Panc1 (cell line): ENCODE measurements around the gene MYCBP2. TPM values are rescaled to one million over a fixed set of nuclear protein-coding genes. Genes with fewer than 3 reads are reported as not detected.

ENCODE experiments used
- ATAC-seq: fragments of 200-7000 bp; cut with Tn5 transposase; 2 replicates; pipeline ENCODE4 v1.9.1; 2020; ENCODE audit warnings: mild to moderate bottlenecking, moderate library complexity
- BruUV-seq: library from RNA; stranded (reverse); fragments of 400-500 nt; replicated peaks from 2 replicates; lab custom pipeline; 2021; lab: Mats Ljungman, UMichigan
- CTCF ChIA-PET: fragments of 300-600 bp; sonication (Branson Sonifier 250); formaldehyde crosslinking; loops from one replicate; lab custom pipeline; 2022; ENCODE audit warnings: antibody characterized with exemption; lab: Charles Lee
- POLR2A ChIA-PET: fragments of 300-600 bp; sonication (Branson Sonifier 250); formaldehyde crosslinking; loops from one replicate; lab custom pipeline; 2022; ENCODE audit warnings: antibody characterized with exemption; lab: Charles Lee
- DNase-seq: peaks from one replicate; pipeline ENCODE4 v3.0.0-alpha.2; 2010; ENCODE audit warnings: low read depth, low spot score
- H3K27ac ChIP-seq: 2 replicates; pipeline ENCODE4 v1.5.1; 2011; ENCODE audit warnings: mild to moderate bottlenecking, low read length, inconsistent platforms
- H3K27me3 ChIP-seq: fragments of 200-500 bp; sonication (Bioruptor generic); 2 replicates; pipeline ENCODE4 v1.6.0; 2014; ENCODE audit warnings: low read length, inconsistent platforms; ENCODE audit not compliant: control insufficient read depth, insufficient read depth
- H3K36me3 ChIP-seq: fragments of 200-500 bp; sonication (Bioruptor generic); 2 replicates; pipeline ENCODE4 v1.5.1; 2014; ENCODE audit warnings: inconsistent platforms, mild to moderate bottlenecking, low read length, moderate library complexity; ENCODE audit not compliant: control insufficient read depth, insufficient read depth
- H3K4me1 ChIP-seq: 2 replicates; pipeline ENCODE4 v1.5.1; 2011; ENCODE audit warnings: inconsistent platforms, mild to moderate bottlenecking, low read length, moderate library complexity; ENCODE audit not compliant: control insufficient read depth, insufficient read depth
- H3K4me3 ChIP-seq, 2 experiments: 2 replicates each; pipeline ENCODE4 v1.5.1; 2011 to 2012; ENCODE audit warnings: low read depth in 2 of 2, low read length in 2 of 2, mild to moderate bottlenecking in 2 of 2, inconsistent platforms in 1 of 2, moderate library complexity in 1 of 2
- H3K9me3 ChIP-seq: fragments of 200-500 bp; sonication (Bioruptor generic); 2 replicates; pipeline ENCODE4 v1.5.1; 2014; ENCODE audit warnings: low read depth, mild to moderate bottlenecking, inconsistent platforms, low read length, moderate library complexity; ENCODE audit not compliant: control insufficient read depth, insufficient read depth
- POLR2AphosphoS5 ChIP-seq: IDR thresholded peaks from 2 replicates; pipeline ENCODE4 v1.6.1; 2012; ENCODE audit warnings: mild to moderate bottlenecking, low read depth, low read length, moderate library complexity
- SIN3A ChIP-seq: IDR thresholded peaks from 2 replicates; pipeline ENCODE4 v1.6.1; 2012; ENCODE audit warnings: low read depth, mild to moderate bottlenecking, low read length, moderate library complexity, borderline replicate concordance; ENCODE audit not compliant: insufficient read depth
- TCF7L2 ChIP-seq: IDR thresholded peaks from 2 replicates; pipeline ENCODE4 v1.6.1; 2011; ENCODE audit warnings: mild to moderate bottlenecking, low read depth, low read length, inconsistent platforms
- in situ Hi-C: cut with HindIII; loops from 2 replicates; pipeline ENCODE4 v1.10.0; 2016; ENCODE audit warnings: low sequenced_read_pairs, low pct_unique_long_range_greater_than_20kb
- intact Hi-C: fragments of 100-400 bp; cut with micrococcal nuclease; formaldehyde crosslinking; loops from one replicate; pipeline ENCODE4 v1.10.0; 2022; ENCODE audit not compliant: unreplicated experiment
- total RNA-seq: library from RNA; stranded (reverse); gene quantifications from one replicate; pipeline ENCODE4 v1.2.1, GENCODE V29; 2021; ENCODE audit not compliant: unreplicated experiment
- TF ChIP-seq, protein P1 (sequence below), 2 experiments: IDR thresholded peaks; 2 replicates each; pipeline ENCODE4 v1.6.1; 2011 to 2012; ENCODE audit warnings: low read depth in 2 of 2, control low read depth in 1 of 2, low read length in 1 of 2, mild to moderate bottlenecking in 1 of 2, moderate library complexity in 1 of 2; ENCODE audit not compliant: insufficient read depth in 1 of 2
- TF ChIP-seq, protein P2 (sequence below): fragments of 450-650 bp; IDR thresholded peaks from 2 replicates; pipeline ENCODE4 v1.5.1; 2017; ENCODE audit warnings: mild to moderate bottlenecking

MYCBP2 gene
- total RNA-seq, 1 experiment from 2014 or later, result 41.4 TPM

DNA sequence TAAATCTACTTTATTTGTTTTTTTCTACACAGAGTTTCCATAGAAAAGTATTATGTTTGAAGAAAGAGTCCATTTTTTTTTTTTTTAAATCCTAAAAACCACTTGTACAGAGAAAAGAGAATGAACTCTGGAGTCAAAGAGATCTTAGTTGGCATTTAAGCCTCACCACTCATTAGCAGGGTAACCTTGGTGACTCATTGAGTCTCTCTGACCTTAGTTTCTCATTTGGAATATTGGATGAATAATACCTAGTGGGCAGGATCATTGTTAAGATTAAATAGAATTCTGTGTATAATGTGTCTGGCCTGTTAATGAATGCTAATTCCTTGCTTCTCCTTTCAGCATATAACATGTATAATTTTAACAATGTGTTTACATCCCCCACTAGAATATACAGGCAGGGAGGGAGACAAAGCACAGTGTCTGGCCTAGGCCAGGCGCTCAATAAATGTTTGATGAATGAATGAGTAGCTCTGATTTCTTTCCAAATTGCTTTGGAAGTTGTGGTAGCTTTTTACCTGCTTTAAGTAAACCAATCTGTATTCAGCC, 48.7 kb upstream of the MYCBP2 start:
- no peak for ATAC-seq
- Histone ChIP-seq H3K4me3 (no peak overlapping the region), H3K27ac (no peak overlapping the region), H3K27me3 (no peaks in the 10 kb centered on the region), H3K36me3 (no peaks in the 10 kb centered on the region), H3K4me1 (no peaks in the 10 kb centered on the region), H3K9me3 (no peaks in the 10 kb centered on the region)
- ChIA-PET CTCF (no interaction called here), POLR2A (no interaction called here)
- TF ChIP-seq, protein P1, sequence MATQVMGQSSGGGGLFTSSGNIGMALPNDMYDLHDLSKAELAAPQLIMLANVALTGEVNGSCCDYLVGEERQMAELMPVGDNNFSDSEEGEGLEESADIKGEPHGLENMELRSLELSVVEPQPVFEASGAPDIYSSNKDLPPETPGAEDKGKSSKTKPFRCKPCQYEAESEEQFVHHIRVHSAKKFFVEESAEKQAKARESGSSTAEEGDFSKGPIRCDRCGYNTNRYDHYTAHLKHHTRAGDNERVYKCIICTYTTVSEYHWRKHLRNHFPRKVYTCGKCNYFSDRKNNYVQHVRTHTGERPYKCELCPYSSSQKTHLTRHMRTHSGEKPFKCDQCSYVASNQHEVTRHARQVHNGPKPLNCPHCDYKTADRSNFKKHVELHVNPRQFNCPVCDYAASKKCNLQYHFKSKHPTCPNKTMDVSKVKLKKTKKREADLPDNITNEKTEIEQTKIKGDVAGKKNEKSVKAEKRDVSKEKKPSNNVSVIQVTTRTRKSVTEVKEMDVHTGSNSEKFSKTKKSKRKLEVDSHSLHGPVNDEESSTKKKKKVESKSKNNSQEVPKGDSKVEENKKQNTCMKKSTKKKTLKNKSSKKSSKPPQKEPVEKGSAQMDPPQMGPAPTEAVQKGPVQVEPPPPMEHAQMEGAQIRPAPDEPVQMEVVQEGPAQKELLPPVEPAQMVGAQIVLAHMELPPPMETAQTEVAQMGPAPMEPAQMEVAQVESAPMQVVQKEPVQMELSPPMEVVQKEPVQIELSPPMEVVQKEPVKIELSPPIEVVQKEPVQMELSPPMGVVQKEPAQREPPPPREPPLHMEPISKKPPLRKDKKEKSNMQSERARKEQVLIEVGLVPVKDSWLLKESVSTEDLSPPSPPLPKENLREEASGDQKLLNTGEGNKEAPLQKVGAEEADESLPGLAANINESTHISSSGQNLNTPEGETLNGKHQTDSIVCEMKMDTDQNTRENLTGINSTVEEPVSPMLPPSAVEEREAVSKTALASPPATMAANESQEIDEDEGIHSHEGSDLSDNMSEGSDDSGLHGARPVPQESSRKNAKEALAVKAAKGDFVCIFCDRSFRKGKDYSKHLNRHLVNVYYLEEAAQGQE (IDR thresholded peaks at IDR 0.05; ENCODE audit: insufficient read depth in 1 of 2, low read depth in 2 of 2, low read length in 1 of 2), result no peak
- no peak for TF ChIP-seq SIN3A
- no peak for TF ChIP-seq POLR2AphosphoS5
- TF ChIP-seq TCF7L2, result no peak
- no peak for DNase-seq
- BruUV-seq, result no TSS peak
- in situ Hi-C loops (no loop called here), intact Hi-C loops (no loop called here)

DNA sequence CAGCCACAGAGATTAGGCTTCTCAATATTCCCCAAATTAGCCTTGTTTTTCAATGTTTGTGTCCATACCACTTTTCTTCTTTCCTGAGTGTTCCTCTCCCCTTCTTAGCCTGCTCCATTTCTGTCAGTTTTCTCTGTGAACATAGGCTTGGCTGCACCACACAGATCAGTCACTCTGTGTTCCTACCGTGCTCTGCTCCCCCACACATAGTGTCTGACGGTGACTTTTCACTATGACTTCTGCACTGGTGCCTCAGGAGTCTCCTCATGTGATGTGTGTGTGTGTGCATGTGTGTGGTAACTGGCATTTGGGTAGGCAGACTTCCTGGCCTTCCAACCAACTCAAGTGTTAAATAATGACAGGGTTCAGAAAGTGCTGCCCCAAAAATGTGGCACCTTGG, 47.9 kb upstream of the MYCBP2 start:
- CTCF ChIA-PET, result no interaction called here
- POLR2A ChIA-PET, result no interaction called here
- in situ Hi-C loops, result no loop called here

More for the DNA sequence above, 47.9 kb upstream of the MYCBP2 start:
- DNase-seq, result no peak
- no peak for TF ChIP-seq SIN3A
- TF ChIP-seq, protein P2, sequence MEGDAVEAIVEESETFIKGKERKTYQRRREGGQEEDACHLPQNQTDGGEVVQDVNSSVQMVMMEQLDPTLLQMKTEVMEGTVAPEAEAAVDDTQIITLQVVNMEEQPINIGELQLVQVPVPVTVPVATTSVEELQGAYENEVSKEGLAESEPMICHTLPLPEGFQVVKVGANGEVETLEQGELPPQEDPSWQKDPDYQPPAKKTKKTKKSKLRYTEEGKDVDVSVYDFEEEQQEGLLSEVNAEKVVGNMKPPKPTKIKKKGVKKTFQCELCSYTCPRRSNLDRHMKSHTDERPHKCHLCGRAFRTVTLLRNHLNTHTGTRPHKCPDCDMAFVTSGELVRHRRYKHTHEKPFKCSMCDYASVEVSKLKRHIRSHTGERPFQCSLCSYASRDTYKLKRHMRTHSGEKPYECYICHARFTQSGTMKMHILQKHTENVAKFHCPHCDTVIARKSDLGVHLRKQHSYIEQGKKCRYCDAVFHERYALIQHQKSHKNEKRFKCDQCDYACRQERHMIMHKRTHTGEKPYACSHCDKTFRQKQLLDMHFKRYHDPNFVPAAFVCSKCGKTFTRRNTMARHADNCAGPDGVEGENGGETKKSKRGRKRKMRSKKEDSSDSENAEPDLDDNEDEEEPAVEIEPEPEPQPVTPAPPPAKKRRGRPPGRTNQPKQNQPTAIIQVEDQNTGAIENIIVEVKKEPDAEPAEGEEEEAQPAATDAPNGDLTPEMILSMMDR, result no peak
- TF ChIP-seq, protein P1 (IDR thresholded peaks at IDR 0.05; ENCODE audit: insufficient read depth in 1 of 2, low read depth in 2 of 2, low read length in 1 of 2), result no peak
- TF ChIP-seq POLR2AphosphoS5, result no peak
- no peak for TF ChIP-seq TCF7L2
- no peak overlapping the region for H3K4me3 ChIP-seq
- no peak overlapping the region for H3K27ac ChIP-seq
- intact Hi-C loops, result no loop called here
- no peaks in the 10 kb centered on the region for H3K27me3 ChIP-seq
- BruUV-seq, result no TSS peak
- no peaks in the 10 kb centered on the region for H3K4me1 ChIP-seq
- H3K9me3 ChIP-seq, result no peaks in the 10 kb centered on the region
- ATAC-seq, result no peak
- no peaks in the 10 kb centered on the region for H3K36me3 ChIP-seq
